ENCODE measurements around the gene SLC31A1. TPM values are rescaled to one million over a fixed set of nuclear protein-coding genes. Genes with fewer than 3 reads are reported as not detected.

SLC31A1 gene
- total and polyA plus RNA-seq, 2 of the 8 experiments (the other 6 are each of a cell fraction or from before 2014, with no cell fraction given), result 23.9 to 40.8 TPM

- TF ChIP-seq CBX5 (IDR thresholded peaks at IDR 0.05; ENCODE audit: low read depth, low read length), result no peak
- TF ChIP-seq CEBPB (IDR thresholded peaks at IDR 0.05; ENCODE audit: low read depth, low read length), result no peak
- TF ChIP-seq POLR2AphosphoS5 (IDR thresholded peaks at IDR 0.05; ENCODE audit: low read depth, low read length), result no peak
- TF ChIP-seq USF2 (IDR thresholded peaks at IDR 0.05; ENCODE audit: low read length), result no peak
Observed at GRCh38 chr9:113269871-113270270, 48.5 kb downstream of the SLC31A1 start (continued).
